Lower lobe of right lung (tissue), 2 donors: ENCODE results near the gene CD82. TPM values are rescaled to one million over a fixed set of nuclear protein-coding genes. Genes with fewer than 3 reads are reported as not detected.

Source experiments
- ATAC-seq, 2 donors: fragments of 200-7000 bp; cut with Tn5 transposase; one replicate each; pipeline ENCODE4 v1.9.1; 2020 to 2022; ENCODE audit warnings: mild to moderate bottlenecking in 2 of 2, moderate library complexity in 2 of 2
- DNase-seq: peaks from one replicate; pipeline ENCODE4 v3.0.0-alpha.2; 2020
- H3K27ac ChIP-seq: fragments of 200-600 bp; one replicate; pipeline ENCODE4 v1.8.0; 2022
- H3K27me3 ChIP-seq: fragments of 200-600 bp; one replicate; pipeline ENCODE4 v1.8.0; 2022; ENCODE audit warnings: low read depth
- H3K36me3 ChIP-seq: fragments of 200-600 bp; one replicate; pipeline ENCODE4 v1.8.0; 2022; ENCODE audit warnings: mild to moderate bottlenecking
- H3K4me1 ChIP-seq: fragments of 200-600 bp; one replicate; pipeline ENCODE4 v1.8.0; 2022
- H3K4me3 ChIP-seq: fragments of 200-600 bp; one replicate; pipeline ENCODE4 v1.8.0; 2022; ENCODE audit warnings: mild to moderate bottlenecking
- H3K9me3 ChIP-seq: fragments of 200-600 bp; one replicate; pipeline ENCODE4 v1.8.0; 2022
- intact Hi-C: fragments of 100-400 bp; cut with DNase I; formaldehyde crosslinking; loops from one replicate; pipeline ENCODE4 v1.11.0; 2022
- long read RNA-seq: library from polyadenylated mRNA; unstranded; transcript quantifications from one replicate; pipeline ENCODE4 v2.0.0, GENCODE V29; 2021
- total RNA-seq: library from RNA; stranded (reverse); fragmentation: NEBNext Ultra II Directional; extraction: Animal tissue kit (Norgen Biotek cat#: 25700); gene quantifications from one replicate; pipeline ENCODE4 v1.2.1, GENCODE V29; 2021
- TF ChIP-seq, protein P1 (sequence below): fragments of 200-600 bp; IDR thresholded peaks from one replicate; pipeline ENCODE4 v1.8.0; 2022; ENCODE audit warnings: antibody characterized with exemption, mild to moderate bottlenecking
- donor health status: DM: no; HTN: yes; CAD: no; lungs with severe emphysema.

CD82 gene, protein sequence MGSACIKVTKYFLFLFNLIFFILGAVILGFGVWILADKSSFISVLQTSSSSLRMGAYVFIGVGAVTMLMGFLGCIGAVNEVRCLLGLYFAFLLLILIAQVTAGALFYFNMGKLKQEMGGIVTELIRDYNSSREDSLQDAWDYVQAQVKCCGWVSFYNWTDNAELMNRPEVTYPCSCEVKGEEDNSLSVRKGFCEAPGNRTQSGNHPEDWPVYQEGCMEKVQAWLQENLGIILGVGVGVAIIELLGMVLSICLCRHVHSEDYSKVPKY
- 129 TPM for total RNA-seq
- long read RNA-seq, transcript CD82-201 (10 exons, 2,289 nt), result major isoform, 189 of 232 reads
- long read RNA-seq, partial matches to known transcripts, result 15 of 232 reads
- long read RNA-seq, other reads (novel, unspliced or antisense), result 28 of 232 reads

DNA sequence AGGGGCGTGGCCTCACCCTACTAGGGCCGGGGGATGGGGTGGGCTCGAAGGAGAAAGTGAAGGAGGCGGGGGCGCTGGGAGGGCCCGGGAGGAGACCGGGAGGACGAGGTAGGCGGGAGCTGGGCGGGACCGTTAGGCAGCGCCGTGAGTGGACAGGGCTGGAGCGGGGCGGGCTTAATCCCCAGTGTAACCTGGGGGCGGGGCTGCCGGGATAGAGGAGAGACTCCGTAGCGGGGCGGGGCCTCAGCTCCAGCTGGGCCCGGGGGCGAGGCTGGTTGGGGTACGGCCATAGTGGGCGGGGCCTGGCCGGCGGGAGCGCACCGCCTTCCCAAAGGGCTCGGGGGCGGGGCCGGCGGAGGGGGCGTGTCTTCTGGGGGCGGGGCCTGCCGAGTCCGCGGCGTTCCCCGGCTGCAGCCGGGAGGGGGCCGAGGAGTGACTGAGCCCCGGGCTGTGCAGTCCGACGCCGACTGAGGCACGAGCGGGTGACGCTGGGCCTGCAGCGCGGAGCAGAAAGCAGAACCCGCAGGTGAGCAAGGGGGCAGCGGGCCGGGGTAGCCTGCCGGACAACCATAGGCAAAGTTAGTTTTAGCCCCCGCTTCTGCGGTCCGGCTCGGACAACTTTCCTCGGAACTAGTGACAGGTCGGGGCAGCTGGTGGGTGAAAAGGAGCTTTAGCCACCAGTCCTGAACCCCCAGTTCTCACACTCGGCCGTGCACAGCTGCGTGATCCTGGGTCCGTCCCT is at the start of gene CD82:
CD82 (plus strand) TSS at position 453 of the 742 bp plus-strand sequence. CDS start 29,000 bp downstream, outside the sequence.
- H3K27me3 ChIP-seq, result no peaks in the 10 kb centered on the region
- TF ChIP-seq, protein P1, sequence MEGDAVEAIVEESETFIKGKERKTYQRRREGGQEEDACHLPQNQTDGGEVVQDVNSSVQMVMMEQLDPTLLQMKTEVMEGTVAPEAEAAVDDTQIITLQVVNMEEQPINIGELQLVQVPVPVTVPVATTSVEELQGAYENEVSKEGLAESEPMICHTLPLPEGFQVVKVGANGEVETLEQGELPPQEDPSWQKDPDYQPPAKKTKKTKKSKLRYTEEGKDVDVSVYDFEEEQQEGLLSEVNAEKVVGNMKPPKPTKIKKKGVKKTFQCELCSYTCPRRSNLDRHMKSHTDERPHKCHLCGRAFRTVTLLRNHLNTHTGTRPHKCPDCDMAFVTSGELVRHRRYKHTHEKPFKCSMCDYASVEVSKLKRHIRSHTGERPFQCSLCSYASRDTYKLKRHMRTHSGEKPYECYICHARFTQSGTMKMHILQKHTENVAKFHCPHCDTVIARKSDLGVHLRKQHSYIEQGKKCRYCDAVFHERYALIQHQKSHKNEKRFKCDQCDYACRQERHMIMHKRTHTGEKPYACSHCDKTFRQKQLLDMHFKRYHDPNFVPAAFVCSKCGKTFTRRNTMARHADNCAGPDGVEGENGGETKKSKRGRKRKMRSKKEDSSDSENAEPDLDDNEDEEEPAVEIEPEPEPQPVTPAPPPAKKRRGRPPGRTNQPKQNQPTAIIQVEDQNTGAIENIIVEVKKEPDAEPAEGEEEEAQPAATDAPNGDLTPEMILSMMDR, result peak; percentile 48
- peak; percentile 97 to 98 for ATAC-seq
- DNase-seq, result peak; percentile 100
- peak within 1 kb of the TSS; percentile 98 for H3K27ac ChIP-seq
- no peaks in the 10 kb centered on the region for H3K9me3 ChIP-seq
- H3K4me3 ChIP-seq, result peak within 1 kb of the TSS; percentile 79
- intact Hi-C loops, result no loop called here
- peaks cover 66% of the 10 kb centered on the region for H3K4me1 ChIP-seq
- no peaks in the 10 kb centered on the region for H3K36me3 ChIP-seq

DNA sequence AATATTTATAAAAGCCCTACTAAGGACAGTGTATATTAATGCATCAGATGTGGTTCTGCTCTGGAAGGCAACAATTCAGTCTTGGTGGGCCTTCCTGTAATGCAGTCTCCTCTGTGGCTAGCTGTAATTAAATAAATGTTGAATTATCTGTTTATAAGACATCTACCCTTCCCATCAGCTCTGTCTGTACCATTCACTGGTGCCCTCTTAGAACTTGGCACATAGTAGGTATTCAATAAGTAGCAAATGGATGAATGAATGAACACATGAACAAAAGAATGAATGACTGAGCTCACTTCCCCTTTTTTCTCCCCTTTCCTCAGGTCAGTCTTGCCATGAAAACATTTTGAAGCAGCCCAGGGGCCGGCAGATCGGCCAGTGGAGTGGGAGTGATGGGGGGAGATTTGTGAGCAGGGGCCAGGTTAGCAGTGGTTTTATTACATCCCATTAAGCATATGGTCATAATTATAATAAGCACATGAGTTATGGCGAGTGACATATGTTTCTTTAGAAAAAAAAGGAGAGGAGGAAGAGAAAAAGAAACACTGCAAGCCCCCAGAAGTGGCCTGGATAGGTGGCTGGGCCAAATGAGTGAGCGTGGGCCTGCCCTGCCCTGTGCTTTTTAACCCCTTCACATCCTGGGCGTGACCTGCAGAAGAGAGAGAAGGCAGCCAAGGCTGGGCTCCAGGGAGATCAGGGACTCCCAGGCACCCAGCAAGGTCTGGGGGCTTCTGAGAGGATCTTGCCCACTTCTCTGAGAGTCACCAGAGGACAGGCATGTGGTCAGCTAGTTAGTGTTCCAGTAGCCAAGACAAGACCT is 48.6 kb upstream of the CD82 start:
- no peak for DNase-seq
- intact Hi-C loops, result no loop called here
- TF ChIP-seq, protein P1, result no peak
- Histone ChIP-seq H3K36me3 (no peaks in the 10 kb centered on the region), H3K9me3 (no peaks in the 10 kb centered on the region), H3K4me3 (no peak overlapping the region), H3K4me1 (peaks cover 8% of the 10 kb centered on the region), H3K27me3 (no peaks in the 10 kb centered on the region), H3K27ac (no peak overlapping the region)
- ATAC-seq, result no peak

DNA sequence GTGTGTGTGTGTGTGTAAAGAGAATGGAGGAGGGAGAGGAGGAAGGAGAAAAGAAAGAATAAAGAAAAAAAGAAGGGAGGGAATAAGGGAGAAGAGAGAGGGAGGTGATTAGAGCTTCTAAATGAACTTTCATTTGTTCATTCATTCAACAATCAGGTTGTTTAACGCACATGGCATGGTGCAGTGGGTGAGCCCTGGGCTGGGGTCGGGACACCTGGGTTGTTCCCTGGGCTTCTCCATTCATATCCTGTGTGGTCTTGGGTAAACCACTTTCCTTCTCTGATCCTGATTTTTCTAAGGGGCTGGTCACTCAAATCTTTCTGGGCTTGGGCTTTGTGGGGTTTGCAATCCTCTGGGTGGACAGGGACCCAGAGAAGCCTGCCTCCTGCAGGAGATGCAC is 47.9 kb upstream of the CD82 start:
- Histone ChIP-seq H3K27ac (no peak overlapping the region), H3K4me1 (peaks cover 8% of the 10 kb centered on the region), H3K27me3 (no peaks in the 10 kb centered on the region), H3K36me3 (no peaks in the 10 kb centered on the region), H3K9me3 (no peaks in the 10 kb centered on the region), H3K4me3 (no peak overlapping the region)
- DNase-seq, result no peak
- ATAC-seq, result no peak
- TF ChIP-seq, protein P1, result no peak
- intact Hi-C loops, result no loop called here

DNA sequence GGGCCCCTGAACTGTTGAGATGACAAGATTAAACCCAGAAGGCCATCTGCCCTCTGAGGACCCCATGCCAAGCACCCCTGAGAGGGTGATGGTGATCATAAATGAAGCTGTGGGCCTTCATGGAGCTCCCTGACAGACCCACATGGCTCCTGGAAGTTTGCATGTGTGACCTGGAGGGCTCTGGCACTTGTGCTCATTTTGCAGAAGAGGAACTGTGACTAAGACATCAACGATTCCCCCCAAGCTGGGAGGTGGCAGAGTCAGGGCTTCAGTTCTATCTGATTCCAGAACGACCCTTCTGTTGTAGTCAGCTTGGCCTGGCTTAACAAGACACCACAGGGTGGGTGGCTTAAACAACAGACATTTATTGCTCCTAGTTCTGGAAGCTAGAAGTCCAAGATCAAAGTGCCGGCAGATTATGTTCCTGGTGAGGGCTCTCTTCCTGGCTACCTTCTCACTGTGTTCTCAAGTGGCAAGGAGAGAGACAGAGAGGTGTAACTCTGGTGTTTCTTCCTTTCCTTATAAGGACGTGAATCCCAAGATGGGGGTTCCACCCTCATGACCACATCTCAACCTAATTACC is 46.4 kb upstream of the CD82 start:
- TF ChIP-seq, protein P1, result no peak
- DNase-seq, result no peak
- no peak overlapping the region for H3K4me3 ChIP-seq
- H3K27ac ChIP-seq, result no peak overlapping the region
- H3K36me3 ChIP-seq, result no peaks in the 10 kb centered on the region
- H3K4me1 ChIP-seq, result peaks cover 8% of the 10 kb centered on the region
- H3K27me3 ChIP-seq, result no peaks in the 10 kb centered on the region
- intact Hi-C loops, result no loop called here
- ATAC-seq, result no peak
- H3K9me3 ChIP-seq, result no peaks in the 10 kb centered on the region
